Stomach (tissue), 9 donors: Measurements from ENCODE around the gene KASH5. TPM values are rescaled to one million over a fixed set of nuclear protein-coding genes. Genes with fewer than 3 reads are reported as not detected.

Source experiments
- DNase-seq, 2 donors: peaks; one replicate each; pipeline versions ENCODE4 v3.0.0 to v3.0.0-alpha.2; 2013 to 2019
- H3K27ac ChIP-seq, 5 donors: fragments of 200-600 bp in 4 of 5; sonication (generic) in 4 of 5; one replicate each; pipeline ENCODE4 v1.5.1; 2013 to 2019; ENCODE audit warnings: mild to moderate bottlenecking in 1 of 5, moderate library complexity in 1 of 5
- H3K27me3 ChIP-seq, 3 donors: fragments of 200-600 bp; sonication (generic); one replicate each; pipeline ENCODE4 v1.5.1; 2017 to 2019; ENCODE audit warnings: mixed run types in 1 of 3
- H3K36me3 ChIP-seq, 4 donors: fragments of 200-600 bp; sonication (generic); 1 replicate in 3 of 4; 2 replicates in 1 of 4; pipeline ENCODE4 v1.5.1; 2016 to 2019
- H3K4me1 ChIP-seq, 4 donors: fragments of 200-600 bp; sonication (generic); one replicate each; pipeline ENCODE4 v1.5.1; 2016 to 2019
- H3K4me3 ChIP-seq, 4 donors: fragments of 200-600 bp; sonication (generic) in 3 of 4; one replicate each; pipeline ENCODE4 v1.5.1; 2016 to 2019; ENCODE audit warnings: mild to moderate bottlenecking in 1 of 4
- H3K9me3 ChIP-seq, 4 donors: fragments of 200-600 bp; sonication (generic); one replicate each; pipeline ENCODE4 v1.5.1; 2016 to 2019
- CTCF ChIP-seq, 7 experiments: fragments of 450-650 bp in 4 of 7; fragments of 200-600 bp in 3 of 7; sonication (generic) in 3 of 7; IDR thresholded peaks; one replicate each; pipeline ENCODE4 v1.5.1; 2016 to 2019; ENCODE audit warnings: antibody characterized with exemption in 7 of 7, control low read depth in 2 of 7, mild to moderate bottlenecking in 1 of 7
- EP300 ChIP-seq: sonication (generic); formaldehyde crosslinking; IDR thresholded peaks from one replicate; pipeline ENCODE4 v1.6.1; 2017; ENCODE audit warnings: antibody characterized with exemption
- POLR2A ChIP-seq, 4 donors: fragments of 450-650 bp; IDR thresholded peaks; one replicate each; pipeline ENCODE4 v1.6.1; 2016; ENCODE audit warnings: antibody characterized with exemption in 4 of 4, control low read depth in 2 of 4, mild to moderate bottlenecking in 1 of 4, moderate library complexity in 1 of 4
- POLR2AphosphoS5 ChIP-seq, 3 donors: sonication (generic); formaldehyde crosslinking; IDR thresholded peaks; one replicate each; pipeline ENCODE4 v1.6.1; 2016; ENCODE audit warnings: antibody characterized with exemption in 3 of 3
- WGBS, 5 donors: extraction: QIAGEN DNeasy Blood & Tissue Kit in 3 of 5; methylation state at CpG; one replicate each; pipeline versions ENCODE4 v1.1.5 to v1.1.7; 2013 to 2018; 5-methylcytosine and 5-hydroxymethylcytosine counted together
- intact Hi-C: fragments of 100-400 bp; cut with DNase I; formaldehyde crosslinking; loops from one replicate; pipeline ENCODE4 v1.15.1; 2023; ENCODE audit warnings: low total_unique reads
- polyA plus RNA-seq, 3 donors: library from polyadenylated mRNA; stranded (reverse); fragments of 200-250 nt; gene quantifications; one replicate each; pipeline ENCODE4 v1.2.3, GENCODE V29; 2013
- total RNA-seq, 5 donors: library from RNA; depleted of rRNA; stranded (reverse); fragments of >200 nt; gene quantifications; one replicate each; pipeline versions ENCODE4 v1.1.0 to v1.2.3, GENCODE V29; 2014 to 2016
- donor health status: healthy with polysubstance abuse.
- donor health status: Bipolar disorder and iron deficiency.
- donor health status: healthy.

The KASH5 gene
- total and polyA plus RNA-seq, 8 donors, result 0.20 to 0.37 TPM; not detected in 6

GRCh38 chr19:49441210-49441959, 53.3 kb downstream of the KASH5 start, which contains the start of gene SLC17A7:
SLC17A7 (minus strand) TSS chr19:49441527; CDS start chr19:49441379, 148 bp downstream.
- peaks cover 0 to 39% (median 23%) of the 10 kb centered on the region in 4 donors for H3K4me1 ChIP-seq
- DNase-seq, result peak in 1 of 2 donors; percentile 53
- H3K27ac ChIP-seq, result peak within 1 kb of the TSS in 3 of 5 donors; percentile 35 to 89 (median 85)
- WGBS, 5 donors, result 3 to 9% (median 6%) methylated on average over 27 to 53 of the region's 56 CpGs
- peaks cover 5 to 68% (median 58%) of the 10 kb centered on the region in 3 donors for H3K27me3 ChIP-seq
- intact Hi-C loops, result loop anchor here (5.0 kb wide), 1 partner anchor 49 kb away; no protein-coding TSS in a partner anchor
- H3K4me3 ChIP-seq, result peak within 1 kb of the TSS; percentile 54 to 89 (median 66)
- TF ChIP-seq EP300, result no peak
- TF ChIP-seq POLR2AphosphoS5 (IDR thresholded peaks at IDR 0.05), result no peak
- peaks cover 2 to 6% (median 4%) of the 10 kb centered on the region in 4 donors for H3K36me3 ChIP-seq
- no peaks in the 10 kb centered on the region for H3K9me3 ChIP-seq

GRCh38 chr19:49441960-49442350, 53.9 kb downstream of the KASH5 start:
- no peak for DNase-seq
- peak overlapping the region in 2 of 5 donors; percentile 85 to 89 for H3K27ac ChIP-seq
- peaks cover 6 to 12% (median 9%) of the 10 kb centered on the region in 4 donors for H3K36me3 ChIP-seq
- peaks cover 0 to 35% (median 21%) of the 10 kb centered on the region in 4 donors for H3K4me1 ChIP-seq
- peaks cover 5 to 62% (median 53%) of the 10 kb centered on the region in 3 donors for H3K27me3 ChIP-seq
- WGBS, 5 donors, result 17 to 27% (median 22%) methylated on average over 14 of the region's 14 CpGs
- TF ChIP-seq POLR2AphosphoS5 (IDR thresholded peaks at IDR 0.05), result no peak
- intact Hi-C loops, result loop anchor here (5.0 kb wide), 1 partner anchor 50 kb away; no protein-coding TSS in a partner anchor
- no peaks in the 10 kb centered on the region for H3K9me3 ChIP-seq
- H3K4me3 ChIP-seq, result peak overlapping the region in 3 of 4 donors; percentile 54 to 89 (median 62)

- H3K9me3 ChIP-seq, result no peaks in the 10 kb centered on the region
- peaks cover 6 to 16% (median 13%) of the 10 kb centered on the region in 4 donors for H3K36me3 ChIP-seq
- WGBS, 5 donors, result 4 to 8% (median 7%) methylated on average over 11 of the region's 11 CpGs
- H3K27me3 ChIP-seq, result peaks cover 5 to 58% (median 49%) of the 10 kb centered on the region in 3 donors
- H3K4me3 ChIP-seq, result peak overlapping the region; percentile 54 to 89 (median 66)
- DNase-seq, result no peak
- peaks cover 0 to 35% (median 22%) of the 10 kb centered on the region in 4 donors for H3K4me1 ChIP-seq
- TF ChIP-seq POLR2A (IDR thresholded peaks at IDR 0.05) (no peak), EP300 (no peak), CTCF (IDR thresholded peaks at IDR 0.05) (no peak), POLR2AphosphoS5 (IDR thresholded peaks at IDR 0.05) (no peak)
- H3K27ac ChIP-seq, result peak overlapping the region in 4 of 5 donors; percentile 35 to 89 (median 82)
- intact Hi-C loops, result loop anchor here (5.0 kb wide), 1 partner anchor 50 kb away; no protein-coding TSS in a partner anchor
Observed at GRCh38 chr19:49442354-49442753, 54.3 kb downstream of the KASH5 start.

GRCh38 chr19:49442771-49443365, 54.8 kb downstream of the KASH5 start:
- H3K36me3 ChIP-seq, result peaks cover 6 to 21% (median 17%) of the 10 kb centered on the region in 4 donors
- H3K4me1 ChIP-seq, result peaks cover 0 to 39% (median 27%) of the 10 kb centered on the region in 4 donors
- 1 to 3% (median 1%) methylated on average over 31 to 43 of the region's 43 CpGs for WGBS, 5 donors
- intact Hi-C loops, result loop anchor here (5.0 kb wide), 1 partner anchor 51 kb away; no protein-coding TSS in a partner anchor
- H3K9me3 ChIP-seq, result no peaks in the 10 kb centered on the region
- peak overlapping the region; percentile 54 to 89 (median 66) for H3K4me3 ChIP-seq
- H3K27me3 ChIP-seq, result peaks cover 5 to 53% (median 43%) of the 10 kb centered on the region in 3 donors
- TF ChIP-seq POLR2AphosphoS5 (IDR thresholded peaks at IDR 0.05), result no peak
- no peak for TF ChIP-seq POLR2A (IDR thresholded peaks at IDR 0.05)
- no peak for TF ChIP-seq EP300
- no peak for TF ChIP-seq CTCF (IDR thresholded peaks at IDR 0.05)
- peak; percentile 90 to 95 for DNase-seq
- peak overlapping the region; percentile 68 to 89 (median 82) for H3K27ac ChIP-seq
